Measurements from ENCODE around the gene CNTRL. TPM values are rescaled to one million over a fixed set of nuclear protein-coding genes. Genes with fewer than 3 reads are reported as not detected.
"Not testable (repeated sequence)": the region's sequence is repeated elsewhere in the genome, so short reads cannot be mapped to it uniquely, and the experiment has no call there.

Gene CNTRL
- total RNA-seq, 2 experiments from 2014 or later, result 62.8 to 69.8 TPM

GRCh38 chr9:121082075-121082474, 7.3 kb downstream of the CNTRL start:
- H3K36me3 Mint-ChIP-seq (ENCODE audit: low read depth), result peaks cover 37% of the 10 kb centered on the region
- H3K27me3 Mint-ChIP-seq, result no peaks in the 10 kb centered on the region
- no peak for ATAC-seq
- no peak for DNase-seq
- H3K4me3 Mint-ChIP-seq, result no peak overlapping the region
- no peak for TF ChIP-seq CTCF (IDR thresholded peaks at IDR 0.05)
- ChIA-PET CTCF (interaction anchor here (0.9 to 1.7 kb wide), 4 partner anchors 12 to 335 kb away, joined by 3 read pairs; no protein-coding TSS in a partner anchor), POLR2A (no interaction called here)
- H3K4me1 Mint-ChIP-seq (ENCODE audit: low read depth), result peaks cover 12% of the 10 kb centered on the region
- no peaks in the 10 kb centered on the region for H3K9me3 Mint-ChIP-seq
- no peak overlapping the region for H3K27ac Mint-ChIP-seq
- intact Hi-C loops (cut with micrococcal nuclease), result no loop called here

GRCh38 chr9:121085661-121086060, 10.9 kb downstream of the CNTRL start:
- ATAC-seq (no peak), DNase-seq (no peak)
- Mint-ChIP-seq H3K4me1 (ENCODE audit: low read depth) (peaks cover 14% of the 10 kb centered on the region), H3K27ac (no peak overlapping the region), H3K36me3 (ENCODE audit: low read depth) (peaks cover 43% of the 10 kb centered on the region), H3K9me3 (no peaks in the 10 kb centered on the region), H3K27me3 (no peaks in the 10 kb centered on the region), H3K4me3 (no peak overlapping the region)
- intact Hi-C loops (cut with micrococcal nuclease), result no loop called here
- ChIA-PET CTCF (no interaction called here), POLR2A (no interaction called here)
- no peak for TF ChIP-seq CTCF (IDR thresholded peaks at IDR 0.05)

GRCh38 chr9:121088576-121088975, 13.8 kb downstream of the CNTRL start:
- no peak for DNase-seq
- H3K27ac Mint-ChIP-seq, result peak overlapping the region; percentile 21
- ChIA-PET POLR2A (interaction anchor here (0.7 kb wide), 1 partner anchor 110 kb away, joined by 3 read pairs; no protein-coding TSS in a partner anchor), CTCF (interaction anchor here (1.7 kb wide), 1 partner anchor 29 kb away, joined by 4 read pairs; no protein-coding TSS in a partner anchor)
- peaks cover 14% of the 10 kb centered on the region for H3K4me1 Mint-ChIP-seq (ENCODE audit: low read depth)
- H3K4me3 Mint-ChIP-seq, result no peak overlapping the region
- no peak for ATAC-seq
- no peak for TF ChIP-seq CTCF (IDR thresholded peaks at IDR 0.05)
- no peaks in the 10 kb centered on the region for H3K27me3 Mint-ChIP-seq
- peaks cover 48% of the 10 kb centered on the region for H3K36me3 Mint-ChIP-seq (ENCODE audit: low read depth)
- no peaks in the 10 kb centered on the region for H3K9me3 Mint-ChIP-seq
- intact Hi-C loops (cut with micrococcal nuclease), result no loop called here

- intact Hi-C loops (cut with micrococcal nuclease), result not testable (repeated sequence)
- CTCF ChIA-PET, result interaction anchor here (1.1 to 1.7 kb wide), 4 partner anchors 11 to 335 kb away, joined by 3 read pairs; no protein-coding TSS in a partner anchor
Observed at GRCh38 chr9:121090743-121091142, 16.0 kb downstream of the CNTRL start.

GRCh38 chr9:121095057-121095456, 20.3 kb downstream of the CNTRL start:
- H3K4me1 Mint-ChIP-seq (ENCODE audit: low read depth), result no peaks in the 10 kb centered on the region
- CTCF ChIA-PET, result interaction anchor here (0.9 to 1.5 kb wide), 2 partner anchors 26 to 183 kb away, joined by 3 read pairs; no protein-coding TSS in a partner anchor
- H3K4me3 Mint-ChIP-seq, result no peak overlapping the region

More at GRCh38 chr9:121090743-121091142, 16.0 kb downstream of the CNTRL start:
- H3K27me3 Mint-ChIP-seq, H3K27ac Mint-ChIP-seq, DNase-seq, POLR2A ChIA-PET, ATAC-seq, H3K4me3 Mint-ChIP-seq, H3K9me3 Mint-ChIP-seq: not testable (repeated sequence)
- peaks cover 57% of the 10 kb centered on the region for H3K36me3 Mint-ChIP-seq (ENCODE audit: low read depth)
- peaks cover 14% of the 10 kb centered on the region for H3K4me1 Mint-ChIP-seq (ENCODE audit: low read depth)

More at GRCh38 chr9:121095057-121095456, 20.3 kb downstream of the CNTRL start:
- intact Hi-C loops (cut with micrococcal nuclease), result no loop called here
- Mint-ChIP-seq H3K36me3 (ENCODE audit: low read depth) (peaks cover 70% of the 10 kb centered on the region), H3K27me3 (no peaks in the 10 kb centered on the region), H3K9me3 (no peaks in the 10 kb centered on the region), H3K27ac (no peak overlapping the region)
- DNase-seq (no peak), ATAC-seq (no peak)
- POLR2A ChIA-PET, result no interaction called here
- TF ChIP-seq CTCF (IDR thresholded peaks at IDR 0.05), result no peak

Measured in activated CD8-positive, alpha-beta T cell treated with anti-CD3 and anti-CD28 coated beads for 36 hours (primary cell).